ENCODE results near the gene MEGF11.

MEGF11 gene

DNA sequence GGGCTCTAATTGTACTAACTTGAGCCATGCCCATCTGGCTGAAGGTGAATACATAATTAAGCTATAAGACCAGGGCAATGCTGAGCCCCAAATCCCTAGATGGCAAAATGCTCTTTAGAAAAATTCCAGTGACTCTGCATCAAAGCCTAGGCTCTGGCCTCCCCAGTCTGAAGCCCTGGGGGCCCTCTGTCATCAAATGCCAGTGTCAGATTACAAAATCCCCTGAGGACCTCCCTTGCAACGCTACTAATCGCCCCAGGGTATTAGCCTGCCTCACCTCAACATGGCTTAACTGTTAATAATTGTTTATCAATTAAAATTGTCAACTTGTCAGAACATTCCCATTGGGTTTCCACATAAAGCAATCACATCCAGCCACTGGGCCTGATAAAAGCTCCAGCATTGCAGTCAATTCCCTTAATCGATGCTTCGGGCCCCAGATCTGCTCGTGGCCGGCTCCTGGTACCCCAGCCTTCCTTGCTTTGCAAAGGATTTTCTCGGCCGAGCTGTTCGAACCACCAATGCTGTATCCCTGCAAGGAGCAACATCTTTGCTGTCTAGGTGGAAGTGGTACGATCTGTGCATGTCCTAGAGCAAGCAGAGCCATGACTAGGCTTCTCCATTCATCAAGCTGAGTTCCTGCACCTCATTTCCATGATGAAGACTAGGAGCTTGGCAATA is 151.7 kb downstream of the MEGF11 start:
- no peak for DNase-seq (ENCODE audit: low read depth)
- TF ChIP-seq, protein P1, sequence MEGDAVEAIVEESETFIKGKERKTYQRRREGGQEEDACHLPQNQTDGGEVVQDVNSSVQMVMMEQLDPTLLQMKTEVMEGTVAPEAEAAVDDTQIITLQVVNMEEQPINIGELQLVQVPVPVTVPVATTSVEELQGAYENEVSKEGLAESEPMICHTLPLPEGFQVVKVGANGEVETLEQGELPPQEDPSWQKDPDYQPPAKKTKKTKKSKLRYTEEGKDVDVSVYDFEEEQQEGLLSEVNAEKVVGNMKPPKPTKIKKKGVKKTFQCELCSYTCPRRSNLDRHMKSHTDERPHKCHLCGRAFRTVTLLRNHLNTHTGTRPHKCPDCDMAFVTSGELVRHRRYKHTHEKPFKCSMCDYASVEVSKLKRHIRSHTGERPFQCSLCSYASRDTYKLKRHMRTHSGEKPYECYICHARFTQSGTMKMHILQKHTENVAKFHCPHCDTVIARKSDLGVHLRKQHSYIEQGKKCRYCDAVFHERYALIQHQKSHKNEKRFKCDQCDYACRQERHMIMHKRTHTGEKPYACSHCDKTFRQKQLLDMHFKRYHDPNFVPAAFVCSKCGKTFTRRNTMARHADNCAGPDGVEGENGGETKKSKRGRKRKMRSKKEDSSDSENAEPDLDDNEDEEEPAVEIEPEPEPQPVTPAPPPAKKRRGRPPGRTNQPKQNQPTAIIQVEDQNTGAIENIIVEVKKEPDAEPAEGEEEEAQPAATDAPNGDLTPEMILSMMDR (conservative IDR thresholded peaks at IDR 0.05; ENCODE audit: low read length) = no peak

DNA sequence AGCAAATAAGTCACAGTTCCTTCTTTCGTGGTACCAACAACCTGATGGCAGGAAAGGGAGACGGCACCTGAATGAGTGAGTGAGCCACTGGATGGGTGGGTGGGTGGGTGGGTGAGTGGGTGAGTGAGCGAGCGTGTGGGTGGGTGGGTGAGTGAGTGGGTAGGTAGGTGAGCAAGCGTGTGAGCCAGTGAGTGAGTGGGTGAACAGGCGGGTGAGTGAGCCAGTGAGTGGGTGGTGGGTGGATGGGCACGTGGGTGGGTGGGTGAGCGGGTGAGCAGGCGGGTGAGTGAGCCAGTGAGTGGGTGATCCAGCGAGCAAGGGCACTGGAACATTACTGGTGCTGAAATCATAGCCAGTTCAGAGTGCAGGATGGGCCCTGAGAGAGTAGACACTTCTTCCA is 152.8 kb downstream of the MEGF11 start:
- H3K4me3 ChIP-seq (ENCODE audit: low read length) = no peak overlapping the region
- TF ChIP-seq, protein P1 (conservative IDR thresholded peaks at IDR 0.05; ENCODE audit: low read length) = no peak
- DNase-seq (ENCODE audit: low read depth) = no peak

More for the DNA sequence above, 151.7 kb downstream of the MEGF11 start:
- no peak overlapping the region for H3K4me3 ChIP-seq (ENCODE audit: low read length)

DNA sequence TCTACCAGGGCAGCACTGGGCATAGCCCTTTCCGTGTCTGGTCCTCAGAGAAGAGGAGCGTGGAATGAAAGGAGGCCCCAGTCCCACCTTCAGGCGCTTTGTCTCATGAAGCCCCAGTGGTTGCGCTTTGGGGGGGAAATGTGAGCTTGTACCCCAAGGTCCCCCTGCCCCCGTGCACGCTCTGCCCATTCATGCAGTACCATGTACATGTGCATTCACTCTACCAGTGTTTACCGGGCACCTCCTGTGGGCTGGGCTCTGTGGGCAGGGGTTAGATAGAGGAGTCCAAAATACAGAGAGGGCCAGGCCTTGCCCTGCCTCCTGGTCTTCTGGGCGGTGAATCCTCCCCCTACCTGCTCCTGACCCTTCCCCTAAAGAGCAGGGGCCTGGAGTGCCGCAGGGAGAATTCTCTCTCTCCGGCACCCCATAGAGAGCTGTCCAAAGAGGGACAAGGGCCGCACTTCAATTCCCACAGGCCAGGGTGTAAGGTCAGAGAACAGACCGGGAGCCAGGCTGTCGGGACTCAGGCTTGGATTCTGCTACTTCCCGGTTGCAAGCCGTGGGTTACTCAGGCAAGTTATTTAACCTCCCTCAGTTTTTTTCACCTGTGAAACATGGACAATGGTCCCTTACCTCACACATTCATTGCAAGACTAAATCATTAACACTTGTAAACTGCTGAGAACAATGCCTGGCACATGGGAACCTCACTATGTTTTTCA is 153.4 kb downstream of the MEGF11 start:
- DNase-seq (ENCODE audit: low read depth) = no peak
- no peak overlapping the region for H3K4me3 ChIP-seq (ENCODE audit: low read length)
- TF ChIP-seq, protein P1 (conservative IDR thresholded peaks at IDR 0.05; ENCODE audit: low read length) = no peak

DNA sequence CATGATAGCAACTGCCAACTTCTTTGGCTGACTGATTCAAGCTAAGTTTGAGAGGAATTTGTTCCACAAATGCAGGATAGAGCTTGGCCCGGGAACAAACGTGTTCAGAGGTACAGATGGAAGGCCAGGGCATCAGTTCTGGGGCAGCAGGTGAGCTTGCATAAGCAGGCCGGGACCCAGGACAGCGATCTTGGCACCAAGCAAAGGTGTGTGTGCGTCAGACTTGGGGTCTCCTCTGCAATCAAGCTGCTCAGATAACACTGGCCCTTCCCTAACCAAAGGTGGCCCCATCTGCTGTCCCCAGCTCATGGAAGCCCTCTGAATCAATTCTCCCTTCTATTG is 155.6 kb downstream of the MEGF11 start:
- TF ChIP-seq, protein P1 (conservative IDR thresholded peaks at IDR 0.05; ENCODE audit: low read length) = no peak
- DNase-seq (ENCODE audit: low read depth) = no peak
- no peak overlapping the region for H3K4me3 ChIP-seq (ENCODE audit: low read length)

DNA sequence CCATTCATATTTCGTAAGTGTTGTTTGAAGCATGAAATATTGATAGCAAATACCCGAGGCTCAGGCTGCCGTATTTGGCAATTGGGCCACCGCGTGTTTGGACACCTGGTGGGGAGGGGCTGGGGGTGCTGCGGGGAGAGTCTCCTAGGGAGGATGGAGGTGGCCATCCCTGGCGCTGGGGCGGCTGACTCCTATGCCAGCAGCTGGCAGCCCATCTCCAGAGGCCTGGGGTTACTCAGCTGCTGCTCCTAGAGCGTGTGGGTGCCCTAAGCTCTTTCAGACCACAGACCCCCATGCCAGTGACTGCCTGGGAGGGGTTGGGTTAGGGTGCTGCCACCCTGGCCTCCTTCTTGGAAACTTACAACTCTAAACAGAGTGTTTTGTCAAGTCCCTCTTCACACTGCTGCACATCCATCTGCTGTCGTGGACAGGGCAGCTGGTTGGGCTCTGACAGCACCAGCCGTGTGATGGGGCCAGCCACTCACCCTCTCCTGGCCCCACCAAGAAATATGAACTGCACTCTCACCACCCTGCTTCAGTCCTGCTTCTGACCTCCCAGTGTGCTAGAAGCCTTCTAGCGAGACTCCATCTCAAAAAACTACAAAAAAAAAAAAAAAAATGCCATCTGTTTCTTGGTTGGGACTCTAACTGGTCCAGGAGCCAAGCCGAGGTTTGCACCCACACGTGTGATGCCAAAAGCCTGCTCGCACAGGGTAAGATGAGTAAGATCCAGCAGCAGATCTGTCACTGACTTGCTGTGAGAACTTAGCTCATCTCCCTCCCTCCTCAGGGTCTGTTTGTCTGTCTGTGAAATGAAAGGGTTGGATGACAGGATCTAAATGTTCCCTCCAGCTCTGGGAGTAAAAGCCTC is 156.2 kb downstream of the MEGF11 start:
- no peak overlapping the region for H3K4me3 ChIP-seq (ENCODE audit: low read length)
- no peak for DNase-seq (ENCODE audit: low read depth)
- TF ChIP-seq, protein P1 (conservative IDR thresholded peaks at IDR 0.05; ENCODE audit: low read length) = no peak

DNA sequence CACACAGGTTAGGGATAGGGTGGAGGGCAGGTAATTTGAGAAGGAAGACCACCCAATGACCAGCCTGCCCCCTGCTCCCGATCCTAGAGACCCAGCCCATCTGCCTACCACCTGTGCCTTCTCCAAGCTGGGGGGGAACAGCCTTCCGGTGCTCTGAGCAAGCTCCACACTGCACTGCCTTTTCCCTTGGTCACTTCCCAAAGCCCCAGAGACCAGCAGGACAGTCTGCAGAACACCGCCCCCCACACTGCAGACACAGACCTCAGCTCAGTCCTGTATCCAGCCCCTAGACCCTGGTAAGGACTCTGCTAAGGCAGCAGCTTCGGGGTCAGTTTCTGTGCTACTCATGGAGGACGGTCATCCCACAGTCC is 156.9 kb downstream of the MEGF11 start:
- H3K4me3 ChIP-seq (ENCODE audit: low read length) = no peak overlapping the region
- DNase-seq (ENCODE audit: low read depth) = no peak

More for the DNA sequence above, 156.9 kb downstream of the MEGF11 start:
- TF ChIP-seq, protein P1 (conservative IDR thresholded peaks at IDR 0.05; ENCODE audit: low read length) = no peak

Measured in AG10803 (cell line).